Liver (tissue), 9 donors: ENCODE measurements around the gene CDH26. TPM values are rescaled to one million over a fixed set of nuclear protein-coding genes. Genes with fewer than 3 reads are reported as not detected.

Experiments used
- DNase-seq: peaks from one replicate; pipeline ENCODE4 v3.0.0-alpha.2; 2017; ENCODE audit warnings: low spot score
- H3K27ac ChIP-seq, 2 donors: one replicate each; pipeline ENCODE4 v1.7.0; 2013; ENCODE audit warnings: inconsistent platforms in 2 of 2, low read length in 2 of 2, control low read depth in 1 of 2, low read depth in 1 of 2, mild to moderate bottlenecking in 1 of 2
- H3K27me3 ChIP-seq, 4 donors: one replicate each; pipeline versions ENCODE4 v1.6.1 to v1.7.0; 2013; ENCODE audit warnings: low read length in 3 of 4, inconsistent platforms in 1 of 4, mild to moderate bottlenecking in 1 of 4, moderate library complexity in 1 of 4; ENCODE audit not compliant: control insufficient read depth in 4 of 4, insufficient read depth in 4 of 4
- H3K36me3 ChIP-seq, 4 donors: one replicate each; pipeline versions ENCODE4 v1.6.1 to v1.7.0; 2013; ENCODE audit warnings: low read length in 3 of 4, mild to moderate bottlenecking in 3 of 4, low read depth in 1 of 4, moderate library complexity in 1 of 4; ENCODE audit not compliant: control insufficient read depth in 4 of 4, insufficient read depth in 3 of 4
- H3K4me1 ChIP-seq, 4 donors: one replicate each; pipeline versions ENCODE4 v1.6.1 to v1.7.0; 2013; ENCODE audit warnings: low read length in 3 of 4, mild to moderate bottlenecking in 3 of 4, moderate library complexity in 1 of 4; ENCODE audit not compliant: control insufficient read depth in 4 of 4, insufficient read depth in 4 of 4
- H3K4me3 ChIP-seq, 3 donors: one replicate each; pipeline versions ENCODE4 v1.6.1 to v1.7.0; 2013; ENCODE audit warnings: low read length in 3 of 3, control low read depth in 1 of 3, low read depth in 1 of 3, mild to moderate bottlenecking in 1 of 3
- H3K9ac ChIP-seq, 2 donors: one replicate each; pipeline ENCODE4 v1.7.0; 2013; ENCODE audit warnings: low read length in 2 of 2, mild to moderate bottlenecking in 2 of 2, moderate library complexity in 2 of 2, control low read depth in 1 of 2, low read depth in 1 of 2
- H3K9me3 ChIP-seq, 4 donors: one replicate each; pipeline versions ENCODE4 v1.6.1 to v1.7.0; 2013; ENCODE audit warnings: low read length in 3 of 4; ENCODE audit not compliant: control insufficient read depth in 4 of 4
- EGR1 ChIP-seq, 2 donors: IDR thresholded peaks; 2 replicates each; pipeline ENCODE4 v1.6.1; 2016 to 2018; ENCODE audit warnings: antibody characterized with exemption in 2 of 2, low read depth in 2 of 2
- FOXA1 ChIP-seq: IDR thresholded peaks from 2 replicates; pipeline ENCODE4 v1.6.1; 2016; ENCODE audit warnings: antibody characterized with exemption
- FOXA2 ChIP-seq: IDR thresholded peaks from 2 replicates; pipeline ENCODE4 v1.6.1; 2016; ENCODE audit warnings: antibody characterized with exemption
- GABPA ChIP-seq, 2 donors: IDR thresholded peaks in 1 of 2; conservative IDR thresholded peaks in 1 of 2; 2 replicates each; pipeline ENCODE4 v1.6.1; 2016; ENCODE audit warnings: antibody characterized with exemption in 2 of 2, mild to moderate bottlenecking in 1 of 2, moderate library complexity in 1 of 2
- HNF4A ChIP-seq, 2 donors: conservative IDR thresholded peaks; 2 replicates each; pipeline ENCODE4 v1.6.1; 2016; ENCODE audit warnings: antibody characterized with exemption in 2 of 2, mild to moderate bottlenecking in 2 of 2
- HNF4G ChIP-seq: IDR thresholded peaks from 2 replicates; pipeline ENCODE4 v1.6.1; 2016; ENCODE audit warnings: antibody characterized with exemption
- NR2F2 ChIP-seq: IDR thresholded peaks from 2 replicates; pipeline ENCODE4 v1.6.1; 2016; ENCODE audit warnings: antibody characterized with exemption
- RAD21 ChIP-seq, 2 donors: IDR thresholded peaks; 2 replicates each; pipeline ENCODE4 v1.6.1; 2016; ENCODE audit warnings: antibody characterized with exemption in 2 of 2, mild to moderate bottlenecking in 2 of 2
- RXRA ChIP-seq, 2 donors: IDR thresholded peaks; 2 replicates each; pipeline ENCODE4 v1.6.1; 2017 to 2018; ENCODE audit warnings: antibody characterized with exemption in 2 of 2, mild to moderate bottlenecking in 1 of 2
- SP1 ChIP-seq: IDR thresholded peaks from 2 replicates; pipeline ENCODE4 v1.6.1; 2018; ENCODE audit warnings: antibody characterized with exemption, mild to moderate bottlenecking
- TAF1 ChIP-seq: conservative IDR thresholded peaks from 2 replicates; pipeline ENCODE4 v1.6.1; 2016; ENCODE audit warnings: antibody characterized with exemption, mild to moderate bottlenecking
- YY1 ChIP-seq: IDR thresholded peaks from 2 replicates; pipeline ENCODE4 v1.6.1; 2016; ENCODE audit warnings: antibody characterized with exemption, mild to moderate bottlenecking
- WGBS: extraction: QIAGEN DNeasy Blood & Tissue Kit; methylation state at CpG from one replicate; pipeline ENCODE4 v1.1.7; 2013; 5-methylcytosine and 5-hydroxymethylcytosine counted together
- polyA plus RNA-seq, 2 donors: library from polyadenylated mRNA; stranded (reverse) in 1 of 2; unstranded in 1 of 2; fragments of 200-250 nt in 1 of 2; fragments of >200 nt in 1 of 2; fragmentation: Nextera tagmentation in 1 of 2; extraction: Ambion mirVana in 1 of 2; gene quantifications; one replicate each; pipeline versions ENCODE4 v1.2.1 to v1.2.3, GENCODE V29; 2013 to 2015
- total RNA-seq, 2 donors: library from RNA; depleted of rRNA; stranded (reverse); fragments of >200 nt; gene quantifications; one replicate each; pipeline ENCODE4 v1.2.3, GENCODE V29; 2014
- TF ChIP-seq, protein P1 (sequence below): fragments of 150-350 bp; IDR thresholded peaks from 2 replicates; pipeline ENCODE4 v1.5.1; 2017; ENCODE audit warnings: improper control_type of control experiment, low read depth, low read length; ENCODE audit not compliant: missing input control
- TF ChIP-seq, protein P2 (sequence below): IDR thresholded peaks from 2 replicates; pipeline ENCODE4 v1.6.1; 2016; ENCODE audit warnings: antibody characterized with exemption
- donor health status: healthy.
- donor health status: healthy.
- donor health status: healthy.
- donor health status: healthy.
- donor health status: healthy.

CDH26 gene
- total and polyA plus RNA-seq, 4 donors: 0.03 to 0.70 (median 0.43) TPM

DNA sequence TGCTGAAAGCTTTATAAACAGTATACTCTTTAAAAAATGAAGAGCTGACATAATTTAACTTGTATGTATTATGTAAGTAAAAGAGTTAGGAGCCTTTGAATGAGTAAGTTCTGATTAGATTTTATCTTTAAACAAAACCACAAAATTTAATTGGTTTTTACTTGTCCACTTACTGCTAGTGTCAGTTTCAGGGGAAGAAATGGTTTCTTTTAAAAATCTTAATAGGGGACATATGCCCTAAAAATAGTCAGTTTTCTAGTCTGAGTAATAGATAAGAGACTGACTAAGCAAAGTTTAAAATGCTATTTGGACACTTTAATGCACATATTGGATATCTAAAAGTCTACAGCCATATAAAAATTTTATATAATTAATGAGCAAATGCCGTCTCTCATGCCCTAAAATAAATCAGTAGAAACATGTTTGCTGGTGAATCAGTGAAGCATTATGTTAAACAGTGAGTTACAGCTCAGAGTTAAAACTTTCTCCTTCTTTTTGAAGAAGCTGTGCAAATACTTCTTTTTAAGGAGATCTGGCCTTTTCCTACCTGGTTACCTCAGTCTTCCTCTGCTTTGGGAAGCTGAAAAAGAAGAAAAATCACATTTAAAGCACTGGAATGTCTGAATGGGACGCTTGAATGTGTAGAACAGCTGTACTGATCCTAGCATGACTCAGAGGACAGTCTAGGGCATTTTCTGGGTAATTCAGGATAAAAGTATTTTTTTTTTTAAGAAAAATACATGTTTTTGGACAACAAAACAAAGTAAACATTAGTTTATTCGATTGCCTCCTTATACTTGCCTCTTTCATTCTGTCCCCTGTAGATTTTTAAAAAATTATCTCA is 55.3 kb downstream of the CDH26 start:
- no peaks in the 10 kb centered on the region for H3K4me1 ChIP-seq
- no peak overlapping the region for H3K4me3 ChIP-seq
- H3K9me3 ChIP-seq: peaks cover 0 to 3% (median 0%) of the 10 kb centered on the region in 4 donors
- no peaks in the 10 kb centered on the region for H3K36me3 ChIP-seq
- TF ChIP-seq, protein P1, sequence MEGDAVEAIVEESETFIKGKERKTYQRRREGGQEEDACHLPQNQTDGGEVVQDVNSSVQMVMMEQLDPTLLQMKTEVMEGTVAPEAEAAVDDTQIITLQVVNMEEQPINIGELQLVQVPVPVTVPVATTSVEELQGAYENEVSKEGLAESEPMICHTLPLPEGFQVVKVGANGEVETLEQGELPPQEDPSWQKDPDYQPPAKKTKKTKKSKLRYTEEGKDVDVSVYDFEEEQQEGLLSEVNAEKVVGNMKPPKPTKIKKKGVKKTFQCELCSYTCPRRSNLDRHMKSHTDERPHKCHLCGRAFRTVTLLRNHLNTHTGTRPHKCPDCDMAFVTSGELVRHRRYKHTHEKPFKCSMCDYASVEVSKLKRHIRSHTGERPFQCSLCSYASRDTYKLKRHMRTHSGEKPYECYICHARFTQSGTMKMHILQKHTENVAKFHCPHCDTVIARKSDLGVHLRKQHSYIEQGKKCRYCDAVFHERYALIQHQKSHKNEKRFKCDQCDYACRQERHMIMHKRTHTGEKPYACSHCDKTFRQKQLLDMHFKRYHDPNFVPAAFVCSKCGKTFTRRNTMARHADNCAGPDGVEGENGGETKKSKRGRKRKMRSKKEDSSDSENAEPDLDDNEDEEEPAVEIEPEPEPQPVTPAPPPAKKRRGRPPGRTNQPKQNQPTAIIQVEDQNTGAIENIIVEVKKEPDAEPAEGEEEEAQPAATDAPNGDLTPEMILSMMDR: no peak
- TF ChIP-seq, protein P2, sequence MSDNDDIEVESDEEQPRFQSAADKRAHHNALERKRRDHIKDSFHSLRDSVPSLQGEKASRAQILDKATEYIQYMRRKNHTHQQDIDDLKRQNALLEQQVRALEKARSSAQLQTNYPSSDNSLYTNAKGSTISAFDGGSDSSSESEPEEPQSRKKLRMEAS: no peak
- no peak for TF ChIP-seq YY1
- no peak for TF ChIP-seq NR2F2
- no peak for TF ChIP-seq FOXA1
- no peak for TF ChIP-seq HNF4A (conservative IDR thresholded peaks at IDR 0.05)
- no peak for TF ChIP-seq TAF1
- H3K9ac ChIP-seq: no peak overlapping the region
- H3K27me3 ChIP-seq: no peaks in the 10 kb centered on the region
- no peak for DNase-seq
- 86% methylated on average over 3 of the region's 3 CpGs for WGBS
- no peak overlapping the region for H3K27ac ChIP-seq

DNA sequence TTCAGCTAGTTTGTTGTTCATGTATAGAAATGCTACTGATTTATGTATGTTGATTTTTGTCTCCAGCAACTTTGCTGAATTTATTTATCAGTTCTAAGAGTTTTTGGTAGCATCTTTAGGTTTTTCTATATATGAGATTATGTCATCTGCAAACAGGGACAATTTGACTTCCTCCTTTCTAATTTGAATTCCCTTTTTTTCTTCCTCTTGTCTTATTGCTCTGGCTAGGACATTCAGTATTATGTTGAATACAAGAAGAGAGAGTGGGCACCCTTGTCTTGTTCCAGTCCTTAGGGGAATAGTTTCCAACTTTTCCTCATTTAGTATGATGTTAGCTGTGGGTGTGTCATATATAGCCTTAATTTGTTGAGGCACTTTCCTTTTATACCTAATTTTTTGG is 58.2 kb downstream of the CDH26 start:
- H3K27ac ChIP-seq: no peak overlapping the region
- H3K4me1 ChIP-seq: no peaks in the 10 kb centered on the region
- H3K9me3 ChIP-seq: peaks cover 0 to 3% (median 0%) of the 10 kb centered on the region in 4 donors
- H3K27me3 ChIP-seq: no peaks in the 10 kb centered on the region
- H3K4me3 ChIP-seq: no peak overlapping the region
- no peaks in the 10 kb centered on the region for H3K36me3 ChIP-seq
- no peak overlapping the region for H3K9ac ChIP-seq
- DNase-seq: no peak
- TF ChIP-seq FOXA2 (no peak), SP1 (no peak), HNF4G (no peak), GABPA (IDR thresholded peaks at IDR 0.05 in 1 of 2, conservative IDR thresholded peaks at IDR 0.05 in 1 of 2) (no peak), YY1 (no peak), NR2F2 (no peak), HNF4A (conservative IDR thresholded peaks at IDR 0.05) (no peak), EGR1 (IDR thresholded peaks at IDR 0.05; ENCODE audit: low read depth in 2 of 2) (no peak), RAD21 (IDR thresholded peaks at IDR 0.05) (no peak), RXRA (IDR thresholded peaks at IDR 0.05) (no peak)
- TF ChIP-seq, protein P2: no peak
- TF ChIP-seq, protein P1: no peak
